MM.1S (cell line): ENCODE data around the gene ADAMTS6.

Source experiments
- CTCF ChIP-seq: fragments of 300-600 bp; sonication (generic); IDR thresholded peaks from 2 replicates; pipeline ENCODE4 v1.5.1; 2016; ENCODE audit warnings: antibody characterized with exemption, low read length, mixed read lengths
- EZH2 ChIP-seq: fragments of 300-600 bp; sonication (generic); optimal IDR thresholded peaks from 2 replicates; pipeline ENCODE3; 2017; ENCODE audit warnings: low read depth, mild to moderate bottlenecking, antibody characterized with exemption, low read length, mixed read lengths
- EZH2phosphoT487 ChIP-seq: fragments of 300-600 bp; sonication (generic); IDR thresholded peaks from 2 replicates; pipeline ENCODE4 v1.6.1; 2018; ENCODE audit warnings: antibody characterized with exemption, low read length

GRCh38 chr5:65213921-65214525 is 267.7 kb downstream of the ADAMTS6 start:
- TF ChIP-seq EZH2 (no peak), CTCF (peak; percentile 36), EZH2phosphoT487 (no peak)
